ENCODE measurements around the gene CD34.

The CD34 gene

GRCh38 chr1:207860531-207860930, 50.4 kb downstream of the CD34 start:
- DNase-seq (ENCODE audit: low read depth), result no peak
- Histone ChIP-seq H3K4me3 (ENCODE audit: low read length) (no peak overlapping the region), H3K9me3 (ENCODE audit: control insufficient read depth, low read length) (no peaks in the 10 kb centered on the region), H3K27me3 (replicated peaks; ENCODE audit: control insufficient read depth, insufficient read depth, low read length) (no peaks in the 10 kb centered on the region), H3K36me3 (ENCODE audit: control insufficient read depth, insufficient read depth, low read length, severe bottlenecking) (no peaks in the 10 kb centered on the region), H3K9ac (ENCODE audit: low read length) (no peak overlapping the region), H3K4me1 (ENCODE audit: control insufficient read depth, insufficient read depth, low read length) (peaks cover 29% of the 10 kb centered on the region)

- DNase-seq (ENCODE audit: low read depth), result no peak
- Histone ChIP-seq H3K27me3 (replicated peaks; ENCODE audit: control insufficient read depth, insufficient read depth, low read length) (no peaks in the 10 kb centered on the region), H3K9ac (ENCODE audit: low read length) (no peak overlapping the region), H3K36me3 (ENCODE audit: control insufficient read depth, insufficient read depth, low read length, severe bottlenecking) (no peaks in the 10 kb centered on the region), H3K9me3 (ENCODE audit: control insufficient read depth, low read length) (no peaks in the 10 kb centered on the region), H3K4me1 (ENCODE audit: control insufficient read depth, insufficient read depth, low read length) (peaks cover 25% of the 10 kb centered on the region), H3K4me3 (ENCODE audit: low read length) (no peak overlapping the region)
Observed at GRCh38 chr1:207858806-207859205, 52.1 kb downstream of the CD34 start.

- H3K9ac ChIP-seq (ENCODE audit: low read length), result peak overlapping the region; percentile 13
- H3K36me3 ChIP-seq (ENCODE audit: control insufficient read depth, insufficient read depth, low read length, severe bottlenecking), result no peaks in the 10 kb centered on the region
- peak; percentile 66 for DNase-seq (ENCODE audit: low read depth)
- no peaks in the 10 kb centered on the region for H3K27me3 ChIP-seq (replicated peaks; ENCODE audit: control insufficient read depth, insufficient read depth, low read length)
- H3K4me3 ChIP-seq (ENCODE audit: low read length), result no peak overlapping the region
- no peaks in the 10 kb centered on the region for H3K9me3 ChIP-seq (ENCODE audit: control insufficient read depth, low read length)
- H3K4me1 ChIP-seq (ENCODE audit: control insufficient read depth, insufficient read depth, low read length), result peaks cover 30% of the 10 kb centered on the region
Observed at GRCh38 chr1:207858281-207858680, 52.6 kb downstream of the CD34 start.

DNA sequence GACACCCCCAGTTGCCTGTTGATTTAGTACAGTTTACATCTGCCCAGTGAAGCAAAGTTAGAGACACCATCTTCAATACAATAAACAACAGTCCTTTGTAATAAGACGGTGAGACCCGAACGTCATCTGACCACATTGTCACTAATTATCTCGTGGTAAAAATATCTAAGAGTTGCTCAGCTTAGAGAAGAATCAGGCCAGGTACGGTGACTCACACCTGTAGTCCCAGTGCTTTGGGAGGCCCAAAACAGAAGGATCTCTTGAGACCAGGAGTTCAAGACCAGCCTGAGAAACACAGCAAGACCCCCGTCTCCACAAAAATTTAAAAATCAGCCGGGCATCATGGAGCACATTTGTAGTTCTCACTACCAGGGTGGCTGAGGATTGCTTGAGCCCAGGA, 53.5 kb downstream of the CD34 start:
- no peaks in the 10 kb centered on the region for H3K9me3 ChIP-seq (ENCODE audit: control insufficient read depth, low read length)
- H3K27me3 ChIP-seq (replicated peaks; ENCODE audit: control insufficient read depth, insufficient read depth, low read length), result no peaks in the 10 kb centered on the region
- DNase-seq (ENCODE audit: low read depth), result no peak
- H3K9ac ChIP-seq (ENCODE audit: low read length), result no peak overlapping the region
- peaks cover 34% of the 10 kb centered on the region for H3K4me1 ChIP-seq (ENCODE audit: control insufficient read depth, insufficient read depth, low read length)
- no peak overlapping the region for H3K4me3 ChIP-seq (ENCODE audit: low read length)
- no peaks in the 10 kb centered on the region for H3K36me3 ChIP-seq (ENCODE audit: control insufficient read depth, insufficient read depth, low read length, severe bottlenecking)

DNA sequence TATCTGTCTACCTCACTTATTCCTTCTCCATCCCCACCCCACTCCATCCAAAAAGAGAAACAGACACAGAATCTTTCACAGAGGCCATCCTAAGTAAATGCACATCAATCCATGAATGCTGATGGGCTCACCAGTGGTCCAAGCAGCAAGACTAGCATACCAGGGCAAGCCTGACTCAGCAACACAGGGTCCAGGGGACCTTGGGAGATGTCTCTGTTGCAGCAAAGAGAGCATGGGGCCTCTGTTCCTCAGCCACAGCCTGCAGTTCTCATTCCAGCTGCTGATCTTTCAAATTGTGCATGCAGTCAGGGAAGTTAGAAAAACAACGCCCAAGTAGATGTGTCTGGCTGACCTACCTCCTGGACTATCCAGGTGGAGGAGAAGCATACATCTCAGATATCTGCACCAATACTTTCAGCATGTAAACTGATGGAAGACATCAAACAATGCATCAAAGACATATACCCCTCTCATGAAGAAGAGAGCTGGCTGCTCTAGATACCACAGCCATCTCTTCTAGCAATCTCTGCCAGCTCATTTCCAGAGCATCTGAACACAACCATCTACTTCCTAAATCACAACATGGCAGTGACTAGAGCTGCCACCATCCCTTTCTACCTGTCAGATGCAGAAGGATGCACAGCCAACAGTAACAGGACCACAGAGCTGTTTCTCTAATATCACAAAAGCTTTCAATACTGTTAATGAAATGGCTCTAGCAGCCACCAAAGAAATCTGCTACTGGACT, 54.5 kb downstream of the CD34 start:
- Histone ChIP-seq H3K4me1 (ENCODE audit: control insufficient read depth, insufficient read depth, low read length) (peaks cover 28% of the 10 kb centered on the region), H3K27me3 (replicated peaks; ENCODE audit: control insufficient read depth, insufficient read depth, low read length) (no peaks in the 10 kb centered on the region), H3K9me3 (ENCODE audit: control insufficient read depth, low read length) (no peaks in the 10 kb centered on the region), H3K36me3 (ENCODE audit: control insufficient read depth, insufficient read depth, low read length, severe bottlenecking) (no peaks in the 10 kb centered on the region), H3K9ac (ENCODE audit: low read length) (no peak overlapping the region), H3K4me3 (ENCODE audit: low read length) (no peak overlapping the region)
- DNase-seq (ENCODE audit: low read depth), result no peak

- no peak overlapping the region for H3K4me3 ChIP-seq (ENCODE audit: low read length)
- H3K9ac ChIP-seq (ENCODE audit: low read length), result no peak overlapping the region
- no peak for DNase-seq (ENCODE audit: low read depth)
- no peaks in the 10 kb centered on the region for H3K36me3 ChIP-seq (ENCODE audit: control insufficient read depth, insufficient read depth, low read length, severe bottlenecking)
- no peaks in the 10 kb centered on the region for H3K27me3 ChIP-seq (replicated peaks; ENCODE audit: control insufficient read depth, insufficient read depth, low read length)
- H3K4me1 ChIP-seq (ENCODE audit: control insufficient read depth, insufficient read depth, low read length), result peaks cover 28% of the 10 kb centered on the region
- no peaks in the 10 kb centered on the region for H3K9me3 ChIP-seq (ENCODE audit: control insufficient read depth, low read length)
Observed at GRCh38 chr1:207854001-207854400, 56.9 kb downstream of the CD34 start.

GRCh38 chr1:207853372-207853757, 57.6 kb downstream of the CD34 start:
- Histone ChIP-seq H3K9me3 (ENCODE audit: control insufficient read depth, low read length) (no peaks in the 10 kb centered on the region), H3K4me1 (ENCODE audit: control insufficient read depth, insufficient read depth, low read length) (peaks cover 21% of the 10 kb centered on the region), H3K9ac (ENCODE audit: low read length) (no peak overlapping the region), H3K27me3 (replicated peaks; ENCODE audit: control insufficient read depth, insufficient read depth, low read length) (no peaks in the 10 kb centered on the region), H3K36me3 (ENCODE audit: control insufficient read depth, insufficient read depth, low read length, severe bottlenecking) (no peaks in the 10 kb centered on the region), H3K4me3 (ENCODE audit: low read length) (no peak overlapping the region)
- DNase-seq (ENCODE audit: low read depth), result no peak

GRCh38 chr1:207852576-207853371, 58.2 kb downstream of the CD34 start:
- H3K4me3 ChIP-seq (ENCODE audit: low read length), result no peak overlapping the region
- DNase-seq (ENCODE audit: low read depth), result no peak
- H3K36me3 ChIP-seq (ENCODE audit: control insufficient read depth, insufficient read depth, low read length, severe bottlenecking), result no peaks in the 10 kb centered on the region
- H3K27me3 ChIP-seq (replicated peaks; ENCODE audit: control insufficient read depth, insufficient read depth, low read length), result no peaks in the 10 kb centered on the region
- no peak overlapping the region for H3K9ac ChIP-seq (ENCODE audit: low read length)
- peaks cover 18% of the 10 kb centered on the region for H3K4me1 ChIP-seq (ENCODE audit: control insufficient read depth, insufficient read depth, low read length)
- no peaks in the 10 kb centered on the region for H3K9me3 ChIP-seq (ENCODE audit: control insufficient read depth, low read length)

DNA sequence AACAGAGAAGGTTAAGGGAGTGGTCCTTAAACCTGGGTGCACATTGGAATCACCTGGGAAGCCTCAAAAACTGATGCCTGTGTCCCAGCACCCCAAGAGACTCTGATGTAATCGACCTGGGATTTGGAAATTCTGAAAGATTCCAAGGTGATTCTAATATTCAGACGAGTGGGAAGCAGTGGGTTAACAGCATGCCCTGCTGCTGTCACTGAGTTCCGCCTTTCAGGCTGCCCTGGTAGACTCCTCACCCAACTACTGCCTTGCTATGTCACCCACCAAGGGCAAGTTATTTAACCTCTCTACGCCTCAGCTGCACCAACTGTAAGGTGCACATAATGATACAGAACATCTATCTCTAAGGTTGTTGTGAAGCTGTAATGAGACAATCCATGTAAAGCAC, 59.2 kb downstream of the CD34 start:
- no peaks in the 10 kb centered on the region for H3K27me3 ChIP-seq (replicated peaks; ENCODE audit: control insufficient read depth, insufficient read depth, low read length)
- no peak overlapping the region for H3K9ac ChIP-seq (ENCODE audit: low read length)
- H3K36me3 ChIP-seq (ENCODE audit: control insufficient read depth, insufficient read depth, low read length, severe bottlenecking), result no peaks in the 10 kb centered on the region
- no peak overlapping the region for H3K4me3 ChIP-seq (ENCODE audit: low read length)
- peaks cover 15% of the 10 kb centered on the region for H3K4me1 ChIP-seq (ENCODE audit: control insufficient read depth, insufficient read depth, low read length)
- DNase-seq (ENCODE audit: low read depth), result no peak
- H3K9me3 ChIP-seq (ENCODE audit: control insufficient read depth, low read length), result no peaks in the 10 kb centered on the region

GRCh38 chr1:207850621-207851407, 60.1 kb downstream of the CD34 start:
- Histone ChIP-seq H3K4me3 (ENCODE audit: low read length) (no peak overlapping the region), H3K4me1 (ENCODE audit: control insufficient read depth, insufficient read depth, low read length) (peaks cover 15% of the 10 kb centered on the region), H3K9ac (ENCODE audit: low read length) (no peak overlapping the region), H3K36me3 (ENCODE audit: control insufficient read depth, insufficient read depth, low read length, severe bottlenecking) (no peaks in the 10 kb centered on the region), H3K27me3 (replicated peaks; ENCODE audit: control insufficient read depth, insufficient read depth, low read length) (no peaks in the 10 kb centered on the region), H3K9me3 (ENCODE audit: control insufficient read depth, low read length) (no peaks in the 10 kb centered on the region)
- no peak for DNase-seq (ENCODE audit: low read depth)

GRCh38 chr1:207849646-207850045, 61.3 kb downstream of the CD34 start:
- peaks cover 23% of the 10 kb centered on the region for H3K4me1 ChIP-seq (ENCODE audit: control insufficient read depth, insufficient read depth, low read length)
- H3K4me3 ChIP-seq (ENCODE audit: low read length), result no peak overlapping the region
- no peak for DNase-seq (ENCODE audit: low read depth)
- no peak overlapping the region for H3K9ac ChIP-seq (ENCODE audit: low read length)
- no peaks in the 10 kb centered on the region for H3K36me3 ChIP-seq (ENCODE audit: control insufficient read depth, insufficient read depth, low read length, severe bottlenecking)
- H3K27me3 ChIP-seq (replicated peaks; ENCODE audit: control insufficient read depth, insufficient read depth, low read length), result no peaks in the 10 kb centered on the region
- no peaks in the 10 kb centered on the region for H3K9me3 ChIP-seq (ENCODE audit: control insufficient read depth, low read length)

All from adipocyte (in vitro differentiated cells).